SH-SY5Y (cell line): Measurements from ENCODE around the gene MCOLN1.

Experiments used
- GATA2 ChIP-seq: IDR thresholded peaks from 2 replicates; pipeline ENCODE4 v1.6.1; 2011; ENCODE audit warnings: mild to moderate bottlenecking, low read depth, low read length
- GATA3 ChIP-seq: IDR thresholded peaks from 2 replicates; pipeline ENCODE4 v1.6.1; 2011; ENCODE audit warnings: low read depth, mild to moderate bottlenecking, low read length, moderate library complexity

MCOLN1 gene

DNA sequence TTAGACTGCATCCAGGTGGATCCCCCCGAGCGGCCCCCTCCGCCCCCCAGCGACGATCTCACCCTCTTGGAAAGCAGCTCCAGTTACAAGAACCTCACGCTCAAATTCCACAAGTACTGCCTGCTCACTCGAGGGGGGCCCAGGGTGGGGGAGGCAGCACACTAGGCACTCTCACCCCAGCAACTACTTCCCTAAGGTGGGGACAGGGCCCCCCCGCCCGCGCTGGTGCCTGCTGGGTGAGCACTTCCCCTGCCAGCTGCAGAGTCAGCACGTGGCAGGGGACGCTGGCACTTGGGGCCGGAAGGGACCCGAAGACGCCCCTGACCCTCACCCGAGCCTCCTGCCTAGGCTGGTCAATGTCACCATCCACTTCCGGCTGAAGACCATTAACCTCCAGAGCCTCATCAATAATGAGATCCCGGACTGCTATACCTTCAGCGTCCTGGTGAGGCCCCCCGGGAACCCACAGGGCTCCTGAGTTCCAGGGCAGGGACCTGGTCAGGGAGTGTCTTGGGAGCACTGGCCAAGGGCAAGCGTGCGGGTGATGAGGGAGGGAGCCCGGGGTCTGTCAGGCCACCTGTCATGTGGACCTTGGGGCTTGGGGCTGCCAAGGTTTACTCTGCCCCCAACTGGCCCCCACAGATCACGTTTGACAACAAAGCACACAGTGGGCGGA lies 5.2 kb downstream of the MCOLN1 start:
- TF ChIP-seq GATA3 = no peak
- no peak for TF ChIP-seq GATA2

DNA sequence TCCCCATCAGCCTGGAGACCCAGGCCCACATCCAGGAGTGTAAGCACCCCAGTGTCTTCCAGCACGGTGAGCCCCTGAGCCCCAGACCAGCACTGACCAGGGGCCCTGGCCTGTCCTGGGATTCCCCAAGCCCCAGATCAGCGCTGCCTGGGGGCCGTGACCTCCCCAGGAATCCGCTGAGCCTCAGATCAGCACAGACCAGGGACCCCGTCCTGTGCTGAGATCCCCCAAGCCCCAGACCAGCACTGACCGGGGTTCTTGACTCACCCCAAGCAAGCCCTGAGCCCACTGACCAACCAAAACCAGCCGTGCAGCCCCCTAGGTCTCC lies 5.7 kb downstream of the MCOLN1 start:
- no peak for TF ChIP-seq GATA2
- TF ChIP-seq GATA3 = no peak

- TF ChIP-seq GATA3 (no peak), GATA2 (no peak)
Observed at GRCh38 chr19:7528522-7529245, 6.3 kb downstream of the MCOLN1 start.

DNA sequence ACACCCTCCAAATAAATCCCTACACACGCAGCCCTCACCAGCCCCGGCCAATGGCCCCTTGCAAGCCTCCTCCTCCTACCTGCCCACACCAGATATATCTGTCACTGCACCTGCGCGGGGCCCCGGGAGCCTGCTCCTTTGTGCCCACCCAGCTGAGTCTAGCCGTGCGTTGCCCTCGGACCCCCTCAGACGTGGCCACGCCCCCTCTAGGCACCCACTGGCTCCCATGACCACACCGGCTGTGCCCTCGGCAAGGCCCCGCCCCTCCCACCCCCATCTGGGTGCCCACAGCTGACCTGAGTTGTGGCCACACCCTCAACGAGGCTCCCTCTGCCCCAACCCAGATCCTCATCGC lies 6.8 kb downstream of the MCOLN1 start:
- TF ChIP-seq GATA3 (no peak), GATA2 (no peak)

- TF ChIP-seq GATA2 (no peak), GATA3 (no peak)
Observed at GRCh38 chr19:7529610-7530490, 7.4 kb downstream of the MCOLN1 start.

- no peak for TF ChIP-seq GATA2
- TF ChIP-seq GATA3 = no peak
Observed at GRCh38 chr19:7533281-7533885, 11.0 kb downstream of the MCOLN1 start.

- no peak for TF ChIP-seq GATA3
- no peak for TF ChIP-seq GATA2
Observed at GRCh38 chr19:7533925-7534480, 11.6 kb downstream of the MCOLN1 start.

DNA sequence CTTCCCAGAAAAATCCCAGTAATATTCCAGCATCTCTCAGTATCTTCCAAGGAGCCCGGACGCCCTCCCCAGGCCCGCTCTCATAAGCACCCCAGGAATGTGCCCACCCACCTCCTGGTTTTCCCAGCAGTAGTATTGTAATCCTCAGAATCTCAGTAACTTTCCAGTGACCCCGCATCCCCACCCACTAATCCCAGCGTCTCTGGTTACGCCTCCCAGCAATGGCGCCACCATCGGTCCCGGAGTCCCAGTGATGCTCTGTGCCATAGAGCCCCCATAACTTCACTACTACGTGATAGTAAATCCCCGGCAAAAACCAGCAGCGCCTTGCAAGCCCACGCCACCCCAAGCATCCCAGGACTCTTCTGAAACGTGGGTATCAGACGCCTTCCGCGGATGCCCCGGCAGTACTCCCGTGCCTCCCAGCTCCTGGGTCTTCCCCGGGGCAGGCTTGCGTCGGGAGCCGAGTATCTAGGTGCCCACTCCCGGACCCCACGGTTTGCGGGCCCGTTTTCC lies 12.2 kb downstream of the MCOLN1 start:
- TF ChIP-seq GATA2 (no peak), GATA3 (no peak)

- TF ChIP-seq GATA2 (peak; percentile 49; the same call in 1 of the 2 replicates), GATA3 (no peak)
Observed at GRCh38 chr19:7535047-7535997, 12.9 kb downstream of the MCOLN1 start, which contains the start of gene PNPLA6. Gene PNPLA6, plus strand, starts transcription at chr19:7535717. Its CDS starts 72 bp downstream, at chr19:7535789.

DNA sequence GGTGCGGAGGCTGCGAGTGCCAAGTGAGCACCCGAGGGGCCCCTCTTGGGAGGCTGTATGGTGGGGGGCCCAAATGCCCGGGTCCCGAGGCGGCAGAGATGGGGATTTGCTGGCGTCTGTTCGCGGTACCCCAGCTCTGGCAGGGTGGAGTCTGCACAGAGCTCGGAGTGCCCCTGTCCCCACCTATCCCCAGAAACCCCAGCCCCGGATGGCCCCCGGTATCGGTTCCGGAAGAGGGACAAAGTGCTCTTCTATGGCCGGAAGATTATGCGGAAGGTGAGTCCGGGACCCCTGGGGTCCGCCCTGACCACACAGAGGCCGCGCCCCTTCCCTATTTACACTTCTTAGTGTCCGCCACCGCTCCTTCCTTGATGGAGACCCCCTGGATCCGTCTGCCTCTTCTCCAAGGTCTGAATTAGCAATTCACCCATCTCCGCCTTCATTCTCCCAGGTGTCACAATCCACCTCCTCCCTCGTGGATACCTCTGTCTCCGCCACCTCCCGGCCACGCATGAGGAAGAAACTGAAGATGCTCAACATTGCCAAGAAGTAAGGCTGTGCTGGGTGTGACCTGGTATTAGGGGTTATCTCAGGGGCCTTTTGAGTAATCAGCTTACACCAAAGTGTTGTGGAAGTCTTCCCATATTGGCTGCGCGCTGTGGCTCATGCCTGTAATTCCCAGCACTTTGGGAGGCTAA lies 13.7 kb downstream of the MCOLN1 start:
- TF ChIP-seq GATA3 (no peak), GATA2 (no peak)

DNA sequence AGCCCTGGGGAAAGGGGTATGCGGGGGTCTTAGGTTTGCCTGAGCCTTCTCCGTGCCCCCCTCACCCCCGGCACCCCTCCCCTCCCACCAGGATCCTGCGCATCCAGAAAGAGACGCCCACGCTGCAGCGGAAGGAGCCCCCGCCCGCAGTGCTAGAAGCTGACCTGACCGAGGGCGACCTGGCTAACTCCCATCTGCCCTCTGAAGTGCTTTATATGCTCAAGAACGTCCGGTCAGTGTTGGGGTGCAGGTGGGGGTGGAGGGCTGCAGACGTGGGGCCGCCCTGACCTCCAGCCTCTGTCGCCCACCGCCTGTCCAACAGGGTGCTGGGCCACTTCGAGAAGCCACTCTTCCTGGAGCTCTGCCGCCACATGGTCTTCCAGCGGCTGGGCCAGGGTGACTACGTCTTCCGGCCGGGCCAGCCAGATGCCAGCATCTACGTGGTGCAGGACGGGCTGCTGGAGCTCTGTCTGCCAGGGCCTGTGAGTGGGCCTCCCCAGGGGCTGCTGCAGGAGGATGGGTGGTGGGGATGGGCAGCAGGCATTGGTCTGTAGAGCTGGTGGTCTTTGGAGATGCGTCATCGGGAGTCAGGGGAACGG lies 17.5 kb downstream of the MCOLN1 start:
- TF ChIP-seq GATA3 (no peak), GATA2 (no peak)

- TF ChIP-seq GATA2 = no peak
- no peak for TF ChIP-seq GATA3
Observed at GRCh38 chr19:7540761-7541474, 18.5 kb downstream of the MCOLN1 start.
